Parathyroid adenoma (tissue), 2 donors: ENCODE measurements around the gene RPL3.
"Not testable (repeated sequence)": the region's sequence is repeated elsewhere in the genome, so short reads cannot be mapped to it uniquely, and the experiment has no call there.

Experiments used
- H2AFZ ChIP-seq: fragments of 300-600 bp; sonication (generic); one replicate; pipeline ENCODE4 v1.7.0; 2017; ENCODE audit warnings: antibody characterized with exemption, mild to moderate bottlenecking
- H3K27ac ChIP-seq: fragments of 300-600 bp; sonication (generic); one replicate; pipeline ENCODE4 v1.7.0; 2017
- H3K27me3 ChIP-seq: fragments of 300-600 bp; sonication (generic); one replicate; pipeline ENCODE4 v1.7.0; 2017; ENCODE audit warnings: low read length; ENCODE audit not compliant: control insufficient read depth, insufficient read depth
- H3K36me3 ChIP-seq: fragments of 300-600 bp; sonication (generic); one replicate; pipeline ENCODE4 v1.7.0; 2017; ENCODE audit warnings: low read length; ENCODE audit not compliant: control insufficient read depth, insufficient read depth
- H3K4me1 ChIP-seq: fragments of 300-600 bp; sonication (generic); one replicate; pipeline ENCODE4 v1.7.0; 2017; ENCODE audit warnings: control low read depth
- H3K4me2 ChIP-seq: fragments of 300-600 bp; sonication (generic); one replicate; pipeline ENCODE4 v1.7.0; 2017; ENCODE audit warnings: low read length
- H3K4me3 ChIP-seq: fragments of 300-600 bp; sonication (generic); one replicate; pipeline ENCODE4 v1.7.0; 2017; ENCODE audit warnings: low read depth, low read length
- H3K79me2 ChIP-seq: fragments of 300-600 bp; sonication (generic); one replicate; pipeline ENCODE4 v1.7.0; 2017; ENCODE audit warnings: control low read depth
- H3K9ac ChIP-seq: fragments of 300-600 bp; sonication (generic); one replicate; pipeline ENCODE4 v1.7.0; 2017; ENCODE audit warnings: mild to moderate bottlenecking
- H3K9me3 ChIP-seq: fragments of 300-600 bp; sonication (generic); one replicate; pipeline ENCODE4 v1.7.0; 2017; ENCODE audit warnings: low read length; ENCODE audit not compliant: control insufficient read depth
- TF ChIP-seq, protein P1 (sequence below): fragments of 300-600 bp; sonication (generic); IDR thresholded peaks from one replicate; pipeline ENCODE4 v1.7.0; 2017; ENCODE audit warnings: antibody characterized with exemption, mild to moderate bottlenecking
- donor health status: primary hyperparathyroidism.

The RPL3 gene

DNA sequence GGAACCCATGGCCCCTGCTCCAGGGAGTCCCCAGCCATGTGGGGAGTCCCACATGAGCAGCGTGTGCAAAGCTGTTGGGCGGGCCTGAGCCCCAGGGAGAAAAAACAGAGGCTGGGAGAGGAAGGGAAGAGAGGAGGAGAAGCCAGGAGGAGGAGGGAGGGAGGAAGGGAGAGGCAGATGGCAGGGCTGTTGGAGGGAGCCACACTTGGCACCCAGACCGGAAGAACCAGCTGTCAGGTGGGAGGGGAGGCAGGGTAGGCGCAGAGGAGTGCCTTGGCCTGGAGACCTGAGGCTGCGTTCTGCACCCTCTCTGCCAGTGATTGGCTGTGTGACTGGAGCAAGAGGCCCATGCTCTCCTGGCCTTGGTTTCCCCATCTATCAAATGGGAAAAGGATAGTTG, 37.0 kb upstream of the RPL3 start:
- Histone ChIP-seq H2AFZ (no peak overlapping the region), H3K27ac (no peak overlapping the region), H3K9ac (no peak overlapping the region), H3K4me2 (no peak overlapping the region), H3K36me3 (no peaks in the 10 kb centered on the region), H3K4me3 (no peak overlapping the region), H3K79me2 (no peaks in the 10 kb centered on the region), H3K4me1 (no peaks in the 10 kb centered on the region), H3K27me3 (no peaks in the 10 kb centered on the region), H3K9me3 (no peaks in the 10 kb centered on the region)
- TF ChIP-seq, protein P1, sequence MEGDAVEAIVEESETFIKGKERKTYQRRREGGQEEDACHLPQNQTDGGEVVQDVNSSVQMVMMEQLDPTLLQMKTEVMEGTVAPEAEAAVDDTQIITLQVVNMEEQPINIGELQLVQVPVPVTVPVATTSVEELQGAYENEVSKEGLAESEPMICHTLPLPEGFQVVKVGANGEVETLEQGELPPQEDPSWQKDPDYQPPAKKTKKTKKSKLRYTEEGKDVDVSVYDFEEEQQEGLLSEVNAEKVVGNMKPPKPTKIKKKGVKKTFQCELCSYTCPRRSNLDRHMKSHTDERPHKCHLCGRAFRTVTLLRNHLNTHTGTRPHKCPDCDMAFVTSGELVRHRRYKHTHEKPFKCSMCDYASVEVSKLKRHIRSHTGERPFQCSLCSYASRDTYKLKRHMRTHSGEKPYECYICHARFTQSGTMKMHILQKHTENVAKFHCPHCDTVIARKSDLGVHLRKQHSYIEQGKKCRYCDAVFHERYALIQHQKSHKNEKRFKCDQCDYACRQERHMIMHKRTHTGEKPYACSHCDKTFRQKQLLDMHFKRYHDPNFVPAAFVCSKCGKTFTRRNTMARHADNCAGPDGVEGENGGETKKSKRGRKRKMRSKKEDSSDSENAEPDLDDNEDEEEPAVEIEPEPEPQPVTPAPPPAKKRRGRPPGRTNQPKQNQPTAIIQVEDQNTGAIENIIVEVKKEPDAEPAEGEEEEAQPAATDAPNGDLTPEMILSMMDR = no peak

DNA sequence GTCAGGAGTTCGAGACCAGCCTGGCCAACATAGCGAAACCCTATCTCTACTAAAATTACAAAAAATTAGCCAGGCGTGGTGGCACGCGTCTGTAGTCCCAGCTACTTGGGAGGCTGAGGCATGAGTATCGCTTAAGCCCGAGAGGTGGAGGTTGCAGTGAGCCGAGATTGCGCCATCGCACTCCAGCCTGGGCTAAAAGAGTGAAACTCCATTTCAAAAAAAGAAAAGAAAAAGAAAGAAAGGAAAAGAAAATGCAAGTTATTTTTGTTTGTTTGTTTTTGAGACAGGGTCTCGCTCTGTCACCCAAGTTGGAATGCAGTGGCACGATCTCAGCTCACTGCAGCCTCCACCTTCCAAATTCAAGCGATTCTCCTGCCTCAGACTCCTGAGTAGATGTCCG, 36.4 kb upstream of the RPL3 start:
- H3K4me1 ChIP-seq, H3K27ac ChIP-seq, H2AFZ ChIP-seq, H3K4me3 ChIP-seq, H3K79me2 ChIP-seq, H3K9ac ChIP-seq, H3K36me3 ChIP-seq, H3K4me2 ChIP-seq, H3K27me3 ChIP-seq, H3K9me3 ChIP-seq: not testable (repeated sequence)

DNA sequence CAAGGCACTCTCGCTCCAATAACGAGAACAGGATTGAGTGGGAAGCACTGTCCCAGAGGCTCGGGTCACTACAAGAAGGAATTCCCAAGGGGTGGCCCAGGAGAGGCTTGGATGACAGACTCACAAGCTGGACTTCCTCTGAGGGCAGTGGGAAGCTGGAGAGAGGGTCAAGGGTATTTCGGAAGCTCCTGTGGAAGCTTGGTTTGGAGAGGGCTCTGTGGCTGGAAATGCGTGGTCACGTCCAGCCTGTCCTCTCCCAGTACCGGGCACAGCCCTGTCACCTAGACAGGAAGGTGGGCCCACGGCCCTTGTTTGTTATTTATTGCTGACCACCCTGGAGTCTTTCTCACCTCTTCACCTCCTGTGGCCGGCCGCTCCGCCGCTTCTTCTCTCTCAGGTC, 35.7 kb upstream of the RPL3 start:
- H3K4me1 ChIP-seq = no peaks in the 10 kb centered on the region
- H3K27ac ChIP-seq = no peak overlapping the region
- H3K4me3 ChIP-seq = no peak overlapping the region
- no peaks in the 10 kb centered on the region for H3K79me2 ChIP-seq
- TF ChIP-seq, protein P1 = no peak
- H2AFZ ChIP-seq = no peak overlapping the region
- H3K36me3 ChIP-seq = no peaks in the 10 kb centered on the region
- no peak overlapping the region for H3K4me2 ChIP-seq
- no peak overlapping the region for H3K9ac ChIP-seq
- no peaks in the 10 kb centered on the region for H3K27me3 ChIP-seq
- no peaks in the 10 kb centered on the region for H3K9me3 ChIP-seq

DNA sequence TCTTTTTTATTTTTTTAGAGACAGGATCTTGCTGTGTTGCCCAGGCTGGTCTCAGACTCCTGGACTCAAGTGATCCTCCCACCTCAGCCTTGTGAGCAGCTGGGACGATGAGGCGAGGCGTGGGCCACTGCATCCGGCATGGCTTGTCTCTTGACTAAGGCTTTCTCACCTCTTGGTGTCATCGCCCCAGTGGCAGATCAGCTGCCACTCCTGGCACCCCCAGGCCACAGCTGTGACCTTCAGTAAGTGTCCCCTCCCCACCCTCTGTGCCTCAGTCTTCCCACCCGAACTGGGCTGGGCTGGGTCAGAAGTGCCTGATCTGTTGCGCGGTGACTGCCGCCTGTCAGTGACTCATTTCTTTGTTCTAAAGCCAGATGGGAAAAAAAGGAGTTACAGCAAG, 33.9 kb upstream of the RPL3 start:
- Histone ChIP-seq H3K4me2 (no peak overlapping the region), H3K4me1 (no peaks in the 10 kb centered on the region), H3K27me3 (no peaks in the 10 kb centered on the region), H3K27ac (no peak overlapping the region), H2AFZ (no peak overlapping the region), H3K9ac (no peak overlapping the region), H3K4me3 (no peak overlapping the region), H3K9me3 (no peaks in the 10 kb centered on the region), H3K36me3 (no peaks in the 10 kb centered on the region), H3K79me2 (no peaks in the 10 kb centered on the region)
- TF ChIP-seq, protein P1 = no peak

DNA sequence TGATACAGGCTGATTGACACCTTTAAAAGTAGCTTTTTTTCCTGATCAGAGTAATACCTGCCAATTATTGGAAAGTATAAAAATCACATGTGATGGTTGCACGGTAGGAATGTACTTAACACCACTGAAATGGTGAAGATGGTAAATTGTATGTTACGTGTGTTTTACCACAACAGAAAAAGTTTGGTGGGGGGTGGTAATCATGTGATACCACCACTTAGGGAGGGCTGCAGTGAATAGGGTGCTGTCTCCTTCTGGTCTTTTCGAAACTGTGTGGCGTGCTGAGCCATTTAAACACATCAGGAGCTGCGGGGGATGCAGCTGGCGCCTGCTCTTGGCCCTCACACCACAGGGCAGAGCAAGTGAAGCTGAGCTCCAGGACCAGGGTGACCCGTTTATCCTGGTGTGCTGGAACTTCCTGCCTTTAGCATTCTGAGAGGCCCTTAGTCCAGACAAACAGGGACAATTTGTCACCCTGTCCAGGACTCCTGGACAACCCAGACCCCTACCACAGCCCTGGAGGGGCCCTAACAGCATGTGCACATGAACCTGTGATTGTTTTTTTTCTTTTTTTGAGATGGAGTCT, 33.0 kb upstream of the RPL3 start:
- no peaks in the 10 kb centered on the region for H3K9me3 ChIP-seq
- no peaks in the 10 kb centered on the region for H3K36me3 ChIP-seq
- no peak overlapping the region for H2AFZ ChIP-seq
- H3K4me2 ChIP-seq = no peak overlapping the region
- TF ChIP-seq, protein P1 = no peak
- no peaks in the 10 kb centered on the region for H3K79me2 ChIP-seq
- H3K4me1 ChIP-seq = no peaks in the 10 kb centered on the region
- H3K27me3 ChIP-seq = no peaks in the 10 kb centered on the region
- no peak overlapping the region for H3K4me3 ChIP-seq
- no peak overlapping the region for H3K27ac ChIP-seq
- H3K9ac ChIP-seq = no peak overlapping the region
